Measurements from ENCODE around the gene ETS2.
"Not testable (repeated sequence)": the region's sequence is repeated elsewhere in the genome, so short reads cannot be mapped to it uniquely, and the experiment has no call there.

The ETS2 gene

GRCh38 chr21:38837806-38838461 is 32.2 kb downstream of the ETS2 start:
- DNase-seq (ENCODE audit: low read depth, low spot score), result no peak

GRCh38 chr21:38838598-38839327 is 33.0 kb downstream of the ETS2 start:
- no peak for DNase-seq (ENCODE audit: low read depth, low spot score)

- peak; percentile 57 for DNase-seq (ENCODE audit: low read depth, low spot score)
Observed at GRCh38 chr21:38839328-38840286, 33.9 kb downstream of the ETS2 start.

- no peak for DNase-seq (ENCODE audit: low read depth, low spot score)
Observed at GRCh38 chr21:38840456-38841300, 34.9 kb downstream of the ETS2 start.

- no peak for DNase-seq (ENCODE audit: low read depth, low spot score)
Observed at GRCh38 chr21:38841472-38841871, 35.7 kb downstream of the ETS2 start.

- DNase-seq (ENCODE audit: low read depth, low spot score), result no peak
Observed at GRCh38 chr21:38842079-38842478, 36.4 kb downstream of the ETS2 start.

GRCh38 chr21:38843379-38843778 is 37.6 kb downstream of the ETS2 start:
- DNase-seq (ENCODE audit: low read depth, low spot score), result no peak

GRCh38 chr21:38843806-38844503 is 38.2 kb downstream of the ETS2 start:
- no peak for DNase-seq (ENCODE audit: low read depth, low spot score)

- not testable (repeated sequence) for DNase-seq (ENCODE audit: low read depth, low spot score)
Observed at GRCh38 chr21:38845374-38845773, 39.6 kb downstream of the ETS2 start.

GRCh38 chr21:38847556-38847955 is 41.8 kb downstream of the ETS2 start:
- no peak for DNase-seq (ENCODE audit: low read depth, low spot score)

GRCh38 chr21:38848187-38848609 is 42.5 kb downstream of the ETS2 start:
- no peak for DNase-seq (ENCODE audit: low read depth, low spot score)

GRCh38 chr21:38849776-38850175 is 44.0 kb downstream of the ETS2 start:
- no peak for DNase-seq (ENCODE audit: low read depth, low spot score)

GRCh38 chr21:38850277-38850951 is 44.7 kb downstream of the ETS2 start:
- DNase-seq (ENCODE audit: low read depth, low spot score), result no peak

GRCh38 chr21:38851101-38851500 is 45.4 kb downstream of the ETS2 start:
- no peak for DNase-seq (ENCODE audit: low read depth, low spot score)

- DNase-seq (ENCODE audit: low read depth, low spot score), result no peak
Observed at GRCh38 chr21:38852278-38852677, 46.5 kb downstream of the ETS2 start.

- DNase-seq (ENCODE audit: low read depth, low spot score), result no peak
Observed at GRCh38 chr21:38852708-38853107, 47.0 kb downstream of the ETS2 start.

GRCh38 chr21:38853421-38853919 is 47.7 kb downstream of the ETS2 start:
- peak; percentile 82 for DNase-seq (ENCODE audit: low read depth, low spot score)

- DNase-seq (ENCODE audit: low read depth, low spot score), result no peak
Observed at GRCh38 chr21:38857152-38857825, 51.6 kb downstream of the ETS2 start.

All from brain pericyte (primary cell).